ENCODE data around the gene SH2B3. TPM values are rescaled to one million over a fixed set of nuclear protein-coding genes. Genes with fewer than 3 reads are reported as not detected.

SH2B3 gene
- total RNA-seq, 3 donors from 2014 or later (not counting 1 experiment from before 2014, with no cell fraction given), result 68.1 to 81.3 (median 68.4) TPM

GRCh38 chr12:111438481-111438880, 32.8 kb downstream of the SH2B3 start:
- intact Hi-C loops (cut with micrococcal nuclease), result loop anchor here (10.0 kb wide), 1 partner anchor 1554 kb away; the partner anchor contains the start of gene GLTP
- H3K4me3 Mint-ChIP-seq, result peak overlapping the region; percentile 83
- ATAC-seq (peak in 1 of 3 donors; percentile 2), DNase-seq (peak; percentile 66 to 80)
- Histone ChIP-seq H3K4me3 (ENCODE audit: low read length) (no peak overlapping the region), H3K27ac (ENCODE audit: low read length) (peak overlapping the region; percentile 97), H3K27me3 (ENCODE audit: control insufficient read depth, insufficient read depth, low read length) (no peaks in the 10 kb centered on the region), H3K9me3 (ENCODE audit: control insufficient read depth, insufficient read depth, low read length) (no peaks in the 10 kb centered on the region), H3K4me1 (ENCODE audit: control insufficient read depth, insufficient read depth, low read length) (peaks cover 98% of the 10 kb centered on the region), H3K36me3 (ENCODE audit: control insufficient read depth, insufficient read depth, low read length) (peaks cover 8% of the 10 kb centered on the region)
- H3K27me3 Mint-ChIP-seq (ENCODE audit: low read depth in 2 of 2), result no peaks in the 10 kb centered on the region
- H3K4me1 Mint-ChIP-seq, result peaks cover 88 to 92% of the 10 kb centered on the region in 2 donors
- WGBS (ENCODE audit: insufficient coverage), result 10% methylated on average over 9 of the region's 9 CpGs
- H3K9me3 Mint-ChIP-seq, result no peaks in the 10 kb centered on the region
- no peak for TF ChIP-seq CTCF (IDR thresholded peaks at IDR 0.05)
- peak overlapping the region; percentile 96 to 100 for H3K27ac Mint-ChIP-seq
- H3K36me3 Mint-ChIP-seq, result no peaks in the 10 kb centered on the region

GRCh38 chr12:111439657-111440151, 34.0 kb downstream of the SH2B3 start:
- Mint-ChIP-seq H3K27me3 (ENCODE audit: low read depth in 2 of 2) (no peaks in the 10 kb centered on the region), H3K9me3 (no peaks in the 10 kb centered on the region), H3K4me1 (peaks cover 88 to 92% of the 10 kb centered on the region in 2 donors), H3K36me3 (no peaks in the 10 kb centered on the region), H3K4me3 (peak overlapping the region; percentile 37), H3K27ac (peak overlapping the region; percentile 96 to 100)
- ATAC-seq (no peak), DNase-seq (no peak)
- Histone ChIP-seq H3K4me1 (ENCODE audit: control insufficient read depth, insufficient read depth, low read length) (peaks cover 100% of the 10 kb centered on the region), H3K27ac (ENCODE audit: low read length) (no peak overlapping the region), H3K4me3 (ENCODE audit: low read length) (no peak overlapping the region), H3K9me3 (ENCODE audit: control insufficient read depth, insufficient read depth, low read length) (no peaks in the 10 kb centered on the region), H3K27me3 (ENCODE audit: control insufficient read depth, insufficient read depth, low read length) (no peaks in the 10 kb centered on the region), H3K36me3 (ENCODE audit: control insufficient read depth, insufficient read depth, low read length) (peaks cover 8% of the 10 kb centered on the region)
- 78% methylated on average over 5 of the region's 5 CpGs for WGBS (ENCODE audit: insufficient coverage)
- TF ChIP-seq CTCF (IDR thresholded peaks at IDR 0.05), result no peak
- intact Hi-C loops (cut with micrococcal nuclease), result loop anchor here (10.0 kb wide), 1 partner anchor 1555 kb away; the partner anchor contains the start of gene GLTP

GRCh38 chr12:111440152-111440551, 34.4 kb downstream of the SH2B3 start:
- 93% methylated on average over 8 of the region's 8 CpGs for WGBS (ENCODE audit: insufficient coverage)
- Histone ChIP-seq H3K4me1 (ENCODE audit: control insufficient read depth, insufficient read depth, low read length) (peaks cover 100% of the 10 kb centered on the region), H3K4me3 (ENCODE audit: low read length) (no peak overlapping the region), H3K27me3 (ENCODE audit: control insufficient read depth, insufficient read depth, low read length) (no peaks in the 10 kb centered on the region), H3K9me3 (ENCODE audit: control insufficient read depth, insufficient read depth, low read length) (no peaks in the 10 kb centered on the region), H3K27ac (ENCODE audit: low read length) (no peak overlapping the region), H3K36me3 (ENCODE audit: control insufficient read depth, insufficient read depth, low read length) (peaks cover 8% of the 10 kb centered on the region)
- Mint-ChIP-seq H3K4me1 (peaks cover 88 to 92% of the 10 kb centered on the region in 2 donors), H3K27ac (peak overlapping the region; percentile 96 to 100), H3K27me3 (ENCODE audit: low read depth in 2 of 2) (no peaks in the 10 kb centered on the region), H3K9me3 (no peaks in the 10 kb centered on the region), H3K36me3 (no peaks in the 10 kb centered on the region), H3K4me3 (peak overlapping the region; percentile 47)
- intact Hi-C loops (cut with micrococcal nuclease), result no loop called here
- ATAC-seq (no peak), DNase-seq (no peak)
- no peak for TF ChIP-seq CTCF (IDR thresholded peaks at IDR 0.05)

GRCh38 chr12:111440631-111441030, 34.9 kb downstream of the SH2B3 start:
- Histone ChIP-seq H3K9me3 (ENCODE audit: control insufficient read depth, insufficient read depth, low read length) (no peaks in the 10 kb centered on the region), H3K4me3 (ENCODE audit: low read length) (no peak overlapping the region), H3K36me3 (ENCODE audit: control insufficient read depth, insufficient read depth, low read length) (peaks cover 8% of the 10 kb centered on the region), H3K27me3 (ENCODE audit: control insufficient read depth, insufficient read depth, low read length) (no peaks in the 10 kb centered on the region), H3K4me1 (ENCODE audit: control insufficient read depth, insufficient read depth, low read length) (peaks cover 100% of the 10 kb centered on the region), H3K27ac (ENCODE audit: low read length) (no peak overlapping the region)
- Mint-ChIP-seq H3K4me3 (peak overlapping the region; percentile 47), H3K27me3 (ENCODE audit: low read depth in 2 of 2) (no peaks in the 10 kb centered on the region), H3K9me3 (no peaks in the 10 kb centered on the region), H3K36me3 (no peaks in the 10 kb centered on the region), H3K27ac (peak overlapping the region; percentile 96 to 100), H3K4me1 (peaks cover 86 to 92% of the 10 kb centered on the region in 2 donors)
- intact Hi-C loops (cut with micrococcal nuclease), result no loop called here
- no peak for ATAC-seq
- TF ChIP-seq CTCF (IDR thresholded peaks at IDR 0.05), result no peak
- WGBS (ENCODE audit: insufficient coverage), result 93% methylated on average over 3 of the region's 3 CpGs
- DNase-seq, result no peak

Measured in natural killer cell (primary cell).